IPS DF 6.9 (cell line): Measurements from ENCODE around the gene TLR6.
"Not testable (repeated sequence)": the region's sequence is repeated elsewhere in the genome, so short reads cannot be mapped to it uniquely, and the experiment has no call there.

Source experiments
- DNase-seq: peaks from one replicate; pipeline ENCODE4 v3.0.0-alpha.2; 2013; ENCODE audit warnings: low read depth, low spot score
- H3K27ac ChIP-seq: one replicate; pipeline ENCODE4 v1.5.1; 2013; ENCODE audit warnings: low read length, control low read depth
- H3K27me3 ChIP-seq: 2 replicates; pipeline ENCODE4 v1.6.1; 2013; ENCODE audit warnings: mild to moderate bottlenecking, low read length; ENCODE audit not compliant: control insufficient read depth, insufficient read depth
- H3K36me3 ChIP-seq: 2 replicates; pipeline ENCODE4 v1.6.1; 2013; ENCODE audit warnings: low read length; ENCODE audit not compliant: control insufficient read depth, insufficient read depth
- H3K4me1 ChIP-seq: 2 replicates; pipeline ENCODE4 v1.6.1; 2013; ENCODE audit warnings: low read length; ENCODE audit not compliant: control insufficient read depth, insufficient read depth
- H3K4me3 ChIP-seq: 2 replicates; pipeline ENCODE4 v1.5.1; 2013; ENCODE audit warnings: mild to moderate bottlenecking, low read length
- H3K9me3 ChIP-seq: 2 replicates; pipeline ENCODE4 v1.6.1; 2013; ENCODE audit warnings: low read length, inconsistent platforms; ENCODE audit not compliant: control insufficient read depth, insufficient read depth
- WGBS: extraction: QIAGEN DNeasy Blood & Tissue Kit; methylation state at CpG from one replicate; pipeline ENCODE4 v1.1.7; 2013; ENCODE audit warnings: mixed read lengths, missing lambda C conversion rate; ENCODE audit not compliant: insufficient read length, insufficient coverage; 5-methylcytosine and 5-hydroxymethylcytosine counted together

The TLR6 gene

DNA sequence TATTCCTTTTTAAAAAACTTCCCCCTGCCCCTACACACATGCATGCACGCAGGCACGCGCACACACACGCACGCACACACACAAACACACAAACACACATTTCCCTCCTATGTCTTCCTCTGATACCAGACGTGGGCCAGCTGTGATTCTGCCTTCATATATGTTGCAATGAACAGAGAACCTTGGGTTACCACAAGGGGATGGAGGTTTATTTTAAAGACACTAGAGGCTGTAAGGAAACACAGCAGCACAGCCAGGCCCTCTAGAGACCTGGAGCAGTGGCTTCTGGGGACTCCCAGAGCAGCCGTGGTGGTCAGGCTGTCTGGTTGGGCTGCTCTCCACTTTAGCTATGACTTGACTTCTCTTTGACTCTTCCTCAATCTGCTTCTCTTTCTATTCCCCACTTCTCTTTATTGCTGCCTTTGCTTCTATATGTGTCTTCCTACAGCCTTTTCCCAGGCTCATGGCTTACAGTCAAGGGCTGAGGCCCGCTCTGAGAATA lies 70.7 kb downstream of the TLR6 start:
- Histone ChIP-seq H3K4me3 (no peak overlapping the region), H3K36me3 (no peaks in the 10 kb centered on the region), H3K27ac (no peak overlapping the region), H3K9me3 (no peaks in the 10 kb centered on the region), H3K4me1 (no peaks in the 10 kb centered on the region), H3K27me3 (no peaks in the 10 kb centered on the region)
- DNase-seq: no peak
- WGBS: no CpG with 5 or more reads among the region's 8 CpGs

DNA sequence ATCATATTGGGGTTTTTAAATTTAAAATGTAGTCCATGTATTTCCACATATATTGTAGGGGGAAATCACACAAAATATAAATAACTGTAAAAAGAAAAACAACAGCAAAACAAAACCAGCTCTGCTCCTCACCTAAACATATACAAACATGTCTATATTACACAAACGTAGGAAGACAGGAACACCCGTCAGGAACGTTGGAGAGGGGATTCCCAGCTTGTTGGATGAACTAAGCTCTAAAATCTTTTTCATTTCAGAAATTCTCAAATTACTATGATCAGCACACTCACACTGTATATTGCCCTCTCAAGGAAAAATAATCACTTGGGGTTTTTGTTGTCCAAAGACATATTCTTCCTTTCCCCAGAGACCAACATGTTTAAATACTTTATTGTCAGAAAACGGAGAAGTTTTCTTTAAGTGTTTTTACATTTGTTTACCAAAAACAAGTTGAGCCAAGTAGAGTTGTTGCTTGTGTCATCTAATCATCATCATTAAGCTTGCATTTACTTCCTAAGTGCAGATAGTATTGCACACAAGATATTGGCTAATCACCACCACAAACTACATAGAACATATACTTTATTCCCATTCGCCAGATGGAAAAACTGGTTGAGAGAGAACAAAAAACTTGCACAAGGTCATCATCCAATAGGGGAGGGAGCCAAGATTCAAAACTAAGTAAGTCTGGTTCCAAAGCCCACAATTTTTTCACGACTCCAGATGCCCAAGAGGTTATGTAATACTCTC lies 71.4 kb downstream of the TLR6 start:
- H3K27me3 ChIP-seq: no peaks in the 10 kb centered on the region
- no peaks in the 10 kb centered on the region for H3K36me3 ChIP-seq

GRCh38 chr4:38784141-38784540 lies 72.5 kb downstream of the TLR6 start:
- WGBS: no CpG with 5 or more reads among the region's 4 CpGs
- no peaks in the 10 kb centered on the region for H3K36me3 ChIP-seq
- no peaks in the 10 kb centered on the region for H3K27me3 ChIP-seq
- no peak for DNase-seq
- no peaks in the 10 kb centered on the region for H3K4me1 ChIP-seq
- no peak overlapping the region for H3K4me3 ChIP-seq
- H3K9me3 ChIP-seq: no peaks in the 10 kb centered on the region
- no peak overlapping the region for H3K27ac ChIP-seq

More for the DNA sequence above, 71.4 kb downstream of the TLR6 start:
- Histone ChIP-seq H3K9me3 (no peaks in the 10 kb centered on the region), H3K4me1 (no peaks in the 10 kb centered on the region), H3K27ac (no peak overlapping the region), H3K4me3 (no peak overlapping the region)
- DNase-seq: no peak
- WGBS: no CpG with 5 or more reads among the region's 6 CpGs

DNA sequence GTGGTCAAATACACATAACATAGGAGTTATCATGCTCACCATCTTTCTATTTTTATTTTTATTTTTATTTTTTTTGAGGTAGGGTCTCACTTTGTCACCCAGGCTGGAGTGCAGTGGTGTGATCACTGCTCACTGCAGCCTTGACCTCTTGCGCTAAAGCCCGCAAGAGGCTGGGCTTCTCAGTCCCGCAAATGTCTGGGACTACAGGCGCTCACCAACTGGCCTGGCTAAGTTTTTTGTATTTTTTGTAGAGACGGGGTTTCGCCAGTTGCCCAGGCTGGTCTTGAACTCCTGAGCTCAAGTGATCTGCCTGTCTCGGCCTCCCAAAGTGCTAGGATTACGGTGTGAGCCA lies 73.5 kb downstream of the TLR6 start:
- Histone ChIP-seq H3K27ac (no peak overlapping the region), H3K27me3 (no peaks in the 10 kb centered on the region), H3K4me3 (no peak overlapping the region), H3K9me3 (no peaks in the 10 kb centered on the region), H3K36me3 (no peaks in the 10 kb centered on the region), H3K4me1 (no peaks in the 10 kb centered on the region)
- no CpG with 5 or more reads among the region's 8 CpGs for WGBS
- no peak for DNase-seq

- WGBS: no CpG with 5 or more reads among the region's 12 CpGs
- Histone ChIP-seq H3K27ac (no peak within 1 kb of the TSS), H3K27me3 (no peaks in the 10 kb centered on the region), H3K4me3 (no peak within 1 kb of the TSS), H3K36me3 (no peaks in the 10 kb centered on the region), H3K9me3 (no peaks in the 10 kb centered on the region), H3K4me1 (no peaks in the 10 kb centered on the region)
- peak; percentile 33 for DNase-seq
Measured at GRCh38 chr4:38782452-38783108, 74.0 kb downstream of the TLR6 start, which contains the start of gene TLR10. Gene TLR10, minus strand, starts transcription at chr4:38782990. Its CDS starts 7,400 bp downstream, at chr4:38775590.

DNA sequence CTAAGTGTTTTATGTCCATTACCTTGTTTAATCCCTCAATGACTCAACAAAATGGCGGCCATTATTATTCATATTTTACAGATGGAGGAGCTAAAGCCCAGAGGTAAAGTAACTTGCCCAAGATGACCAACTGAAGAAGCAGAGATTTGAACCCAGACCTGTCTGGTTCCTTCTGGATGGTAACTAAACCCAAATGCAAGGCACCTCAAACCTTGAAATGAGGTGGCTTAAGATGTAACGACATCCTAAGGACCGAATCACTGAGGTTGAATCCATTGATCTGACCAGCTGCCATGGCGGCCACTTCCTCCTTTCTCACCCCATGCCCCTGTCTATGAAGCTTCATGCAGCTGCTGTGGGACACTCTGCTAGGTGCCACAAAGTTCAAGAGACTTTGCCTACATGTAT lies 74.8 kb downstream of the TLR6 start:
- no CpG with 5 or more reads among the region's 4 CpGs for WGBS
- Histone ChIP-seq H3K36me3 (no peaks in the 10 kb centered on the region), H3K27ac (no peak overlapping the region), H3K27me3 (no peaks in the 10 kb centered on the region), H3K4me3 (no peak overlapping the region), H3K4me1 (no peaks in the 10 kb centered on the region), H3K9me3 (no peaks in the 10 kb centered on the region)
- DNase-seq: no peak

DNA sequence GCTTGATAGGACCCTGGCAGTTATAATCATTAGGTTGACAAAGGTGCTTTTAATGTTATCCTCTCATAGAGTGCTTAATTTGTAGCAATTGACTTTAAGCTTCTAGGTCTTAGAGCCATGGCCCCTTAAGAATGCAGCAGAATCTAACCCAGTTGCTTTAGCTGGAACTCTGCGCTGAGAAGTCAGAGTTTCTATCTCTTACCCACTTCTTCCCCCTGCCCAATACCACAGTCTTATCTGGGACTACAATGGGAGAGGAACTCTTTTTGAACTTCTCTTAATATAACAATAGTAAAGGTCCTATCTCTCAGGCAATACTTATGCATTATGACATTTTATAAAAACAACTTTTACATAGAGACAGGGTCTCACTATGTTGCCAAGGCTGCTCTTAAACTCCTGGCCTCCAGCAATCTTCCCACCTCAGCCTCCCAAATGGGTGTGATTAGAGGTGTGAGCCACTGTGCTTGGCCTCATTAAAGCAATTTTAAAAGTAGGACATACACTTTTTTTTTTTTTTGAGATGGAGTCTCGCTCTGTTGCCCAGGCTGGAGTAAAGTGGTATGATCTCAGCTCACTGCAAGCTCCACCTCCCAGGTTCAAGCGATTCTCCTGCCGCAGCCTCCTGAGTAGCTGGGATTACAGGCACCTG lies 75.7 kb downstream of the TLR6 start:
- Histone ChIP-seq H3K4me1 (no peaks in the 10 kb centered on the region), H3K27ac (no peak overlapping the region), H3K4me3 (no peak overlapping the region), H3K36me3 (no peaks in the 10 kb centered on the region), H3K9me3 (no peaks in the 10 kb centered on the region), H3K27me3 (no peaks in the 10 kb centered on the region)
- WGBS: no CpG with 5 or more reads among the region's 4 CpGs
- no peak for DNase-seq

DNA sequence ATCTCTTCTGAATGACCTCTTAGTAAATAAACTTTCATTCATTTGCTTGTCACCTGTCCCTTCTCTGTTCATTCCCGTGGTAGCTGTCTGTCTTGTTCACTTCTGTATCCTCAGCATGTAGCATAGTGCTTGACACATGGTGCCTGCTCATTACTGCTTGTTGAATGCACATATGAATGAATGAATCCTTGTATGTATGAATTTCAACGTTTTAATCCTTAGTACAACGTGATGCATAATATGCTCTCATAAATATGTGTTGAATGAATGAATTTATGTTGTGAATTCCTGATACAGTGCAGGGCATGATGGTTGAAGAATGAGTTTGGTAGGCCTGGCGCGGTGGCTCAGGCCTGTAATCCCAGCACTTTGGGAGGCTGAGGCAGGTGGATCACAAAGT lies 76.8 kb downstream of the TLR6 start:
- Histone ChIP-seq H3K4me3 (no peak overlapping the region), H3K9me3 (no peaks in the 10 kb centered on the region), H3K4me1 (no peaks in the 10 kb centered on the region), H3K36me3 (no peaks in the 10 kb centered on the region), H3K27me3 (no peaks in the 10 kb centered on the region), H3K27ac (no peak overlapping the region)
- DNase-seq: no peak
- WGBS: no CpG with 5 or more reads among the region's 5 CpGs

GRCh38 chr4:38777925-38778324 lies 78.7 kb downstream of the TLR6 start:
- H3K9me3 ChIP-seq, H3K4me3 ChIP-seq, H3K27ac ChIP-seq, H3K27me3 ChIP-seq, DNase-seq, H3K36me3 ChIP-seq, H3K4me1 ChIP-seq: not testable (repeated sequence)
- WGBS: no CpG with 5 or more reads among the region's 2 CpGs

DNA sequence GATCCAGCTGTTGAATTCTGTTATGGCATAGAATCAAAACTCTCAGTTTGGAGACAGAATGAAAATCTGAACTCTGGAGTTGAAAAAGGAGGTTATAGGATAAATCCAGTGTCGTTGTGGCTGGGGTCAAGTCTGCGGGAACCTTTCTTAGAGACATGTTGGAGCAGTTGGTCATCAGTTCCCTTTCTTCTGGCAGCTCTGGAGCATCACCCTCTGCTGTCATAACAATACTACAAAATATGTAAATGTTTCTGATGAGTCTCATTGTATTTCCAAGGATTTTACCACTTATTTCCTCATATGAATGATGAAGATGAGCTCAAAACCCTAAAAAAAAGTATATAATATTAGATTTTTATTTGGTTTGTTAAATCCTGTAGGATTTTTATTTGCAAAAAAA lies 81.3 kb downstream of the TLR6 start:
- Histone ChIP-seq H3K4me3 (no peak overlapping the region), H3K27ac (no peak overlapping the region), H3K9me3 (no peaks in the 10 kb centered on the region), H3K36me3 (no peaks in the 10 kb centered on the region), H3K27me3 (no peaks in the 10 kb centered on the region), H3K4me1 (no peaks in the 10 kb centered on the region)
- DNase-seq: no peak
- WGBS: no CpG with 5 or more reads among the region's 2 CpGs
